GM12872 (cell line): ENCODE data around the gene CHCT1.

Experiments used
- TF ChIP-seq, protein P1 (sequence below): IDR thresholded peaks from 3 replicates; pipeline ENCODE4 v1.5.1; 2011; ENCODE audit warnings: low read depth, mild to moderate bottlenecking, low read length, moderate library complexity; ENCODE audit not compliant: insufficient read depth

CHCT1 gene

DNA sequence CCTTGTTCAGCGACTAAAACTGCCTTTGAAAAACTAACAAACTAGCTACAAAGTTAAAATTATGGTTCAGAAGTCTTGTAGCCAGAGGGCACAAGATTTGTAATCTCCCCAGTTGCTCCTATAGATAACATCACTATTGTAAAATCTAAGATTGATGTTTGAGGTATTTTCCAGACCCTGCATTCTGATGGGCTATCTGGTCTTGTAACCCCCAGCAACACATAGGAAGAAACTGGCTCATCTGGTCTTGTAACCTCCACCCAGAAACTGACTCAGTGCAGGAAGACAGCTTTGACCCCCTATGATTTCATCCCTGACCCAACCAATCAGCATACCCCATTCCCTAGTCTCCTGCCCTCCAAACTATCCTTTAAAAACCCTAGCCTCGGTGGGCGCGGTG is 12.3 kb upstream of the CHCT1 start:
- TF ChIP-seq, protein P1, sequence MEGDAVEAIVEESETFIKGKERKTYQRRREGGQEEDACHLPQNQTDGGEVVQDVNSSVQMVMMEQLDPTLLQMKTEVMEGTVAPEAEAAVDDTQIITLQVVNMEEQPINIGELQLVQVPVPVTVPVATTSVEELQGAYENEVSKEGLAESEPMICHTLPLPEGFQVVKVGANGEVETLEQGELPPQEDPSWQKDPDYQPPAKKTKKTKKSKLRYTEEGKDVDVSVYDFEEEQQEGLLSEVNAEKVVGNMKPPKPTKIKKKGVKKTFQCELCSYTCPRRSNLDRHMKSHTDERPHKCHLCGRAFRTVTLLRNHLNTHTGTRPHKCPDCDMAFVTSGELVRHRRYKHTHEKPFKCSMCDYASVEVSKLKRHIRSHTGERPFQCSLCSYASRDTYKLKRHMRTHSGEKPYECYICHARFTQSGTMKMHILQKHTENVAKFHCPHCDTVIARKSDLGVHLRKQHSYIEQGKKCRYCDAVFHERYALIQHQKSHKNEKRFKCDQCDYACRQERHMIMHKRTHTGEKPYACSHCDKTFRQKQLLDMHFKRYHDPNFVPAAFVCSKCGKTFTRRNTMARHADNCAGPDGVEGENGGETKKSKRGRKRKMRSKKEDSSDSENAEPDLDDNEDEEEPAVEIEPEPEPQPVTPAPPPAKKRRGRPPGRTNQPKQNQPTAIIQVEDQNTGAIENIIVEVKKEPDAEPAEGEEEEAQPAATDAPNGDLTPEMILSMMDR = no peak

DNA sequence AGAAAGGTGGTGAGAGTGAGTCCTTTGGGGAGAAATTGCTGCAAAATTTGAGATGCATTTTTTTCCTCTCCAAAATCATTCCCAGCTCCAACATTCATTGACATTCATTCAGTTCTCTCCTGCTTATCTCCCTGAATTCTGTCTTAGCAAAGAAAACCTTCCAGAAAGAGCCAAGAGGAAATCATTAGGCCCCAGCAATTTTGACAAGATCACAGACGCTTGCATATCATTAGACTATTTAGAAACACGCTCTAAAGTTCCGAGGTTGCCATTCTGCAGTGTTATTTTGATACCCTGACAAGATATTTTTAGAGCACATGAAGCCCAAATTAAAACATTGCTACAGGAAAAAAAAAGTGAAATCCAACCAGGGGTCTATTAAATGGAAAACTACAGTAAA is 9.6 kb upstream of the CHCT1 start:
- TF ChIP-seq, protein P1 = no peak

DNA sequence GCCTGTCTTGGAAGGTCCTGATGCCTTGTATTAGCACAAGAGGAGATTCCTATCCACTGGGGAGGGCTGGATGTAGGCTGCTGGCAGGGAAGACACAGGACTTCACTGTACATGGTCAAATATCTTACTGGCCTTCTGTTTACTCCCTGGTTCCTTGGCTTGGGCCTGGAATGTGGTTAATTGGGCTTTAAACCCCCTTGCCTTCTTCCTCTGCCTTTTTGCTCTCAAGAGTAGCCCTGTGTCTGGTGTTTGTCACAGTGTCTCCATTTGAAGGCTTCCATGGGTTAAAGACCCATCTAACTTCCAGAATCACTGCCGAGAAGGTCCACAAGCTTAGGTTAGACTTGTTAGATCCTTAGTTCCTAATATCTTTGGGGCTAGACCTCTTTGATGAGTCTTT is 7.1 kb upstream of the CHCT1 start:
- TF ChIP-seq, protein P1 = no peak

DNA sequence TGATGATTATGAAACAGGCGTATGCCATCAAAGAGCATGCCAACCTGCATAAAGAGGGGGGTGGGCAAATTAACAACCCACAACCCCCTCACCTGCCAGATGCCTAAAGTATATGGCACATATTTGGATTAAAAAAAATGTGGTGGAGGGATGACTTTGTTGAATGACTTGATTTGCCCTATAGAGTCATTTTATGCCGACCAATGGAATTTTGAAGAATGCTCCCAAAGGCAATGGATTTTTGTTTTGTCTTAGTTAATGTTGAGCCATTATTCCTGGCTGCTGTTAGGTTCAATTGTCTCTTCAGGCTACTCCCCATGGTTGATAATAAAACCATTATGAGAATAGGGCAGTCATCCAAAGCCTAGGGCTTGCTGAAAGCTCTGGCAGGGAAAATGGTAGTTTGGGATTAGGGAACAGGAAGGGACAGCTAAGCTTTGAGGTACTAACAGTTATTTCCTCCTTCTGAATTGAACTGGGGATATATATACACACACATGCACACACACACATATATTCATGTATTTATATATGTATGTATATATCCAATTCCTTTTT is 5.8 kb upstream of the CHCT1 start:
- TF ChIP-seq, protein P1 = no peak

DNA sequence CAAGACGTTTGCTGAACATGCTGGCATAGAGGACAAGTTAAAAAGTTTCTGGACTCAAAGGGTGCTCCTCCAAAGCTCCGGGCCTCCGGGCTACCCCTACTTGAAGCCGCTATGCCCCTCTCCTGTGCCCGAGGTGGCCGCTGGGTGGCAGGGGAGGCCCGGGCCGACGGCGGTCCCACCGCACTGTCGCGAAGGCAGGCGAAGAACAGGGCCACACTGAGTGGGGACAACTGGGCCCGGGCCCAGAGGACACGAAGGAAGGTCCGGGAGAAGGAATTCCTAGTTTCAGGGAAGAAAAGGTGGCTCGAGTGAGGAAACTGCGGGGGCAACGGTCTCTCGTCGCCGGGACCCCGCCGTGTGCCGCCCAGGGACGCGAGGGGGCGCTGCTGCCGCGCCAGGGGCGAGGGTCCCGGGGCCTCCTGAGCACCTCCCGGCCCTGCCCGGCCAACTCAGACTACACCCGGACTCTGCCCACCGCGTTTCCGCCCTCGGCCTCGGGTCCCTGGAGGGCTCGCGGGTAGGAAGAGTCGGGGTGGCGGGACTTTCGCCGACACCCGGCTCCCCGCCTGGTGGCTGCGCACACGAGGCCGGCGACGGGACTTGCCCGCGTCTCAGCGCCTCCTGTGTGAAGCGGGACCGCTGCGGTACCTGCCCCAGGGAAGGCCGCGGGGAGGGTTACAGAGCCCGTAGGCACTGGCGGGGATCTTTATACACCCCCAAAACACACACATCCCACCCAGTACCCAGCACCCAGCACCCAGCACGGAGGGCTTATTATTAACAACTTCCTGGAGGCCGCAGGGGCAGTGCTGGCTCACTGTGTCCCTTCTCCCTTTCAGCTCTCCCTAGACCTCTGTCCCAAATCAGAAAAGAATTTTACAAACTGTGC is 772 bp upstream of the CHCT1 start:
- TF ChIP-seq, protein P1 = peak; percentile 82

DNA sequence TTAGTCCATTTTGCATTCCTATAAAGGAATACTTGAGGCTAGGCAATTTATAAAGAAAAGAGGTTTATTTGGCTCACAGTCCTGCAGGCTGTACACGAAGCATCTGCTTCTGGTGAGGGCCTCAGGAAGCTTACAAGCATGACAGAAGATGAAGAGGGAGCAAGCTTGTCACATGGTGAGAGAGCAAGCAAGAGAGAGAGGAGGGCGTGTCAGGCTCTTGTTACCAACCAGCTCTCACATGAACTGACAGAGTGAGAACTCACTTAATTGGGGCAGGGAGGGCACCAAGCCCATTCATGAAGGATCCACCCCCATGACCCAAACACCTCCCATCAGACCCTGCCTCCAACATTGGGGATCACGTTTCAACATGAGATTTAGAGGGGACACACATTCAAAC is 1.6 kb downstream of the CHCT1 start:
- TF ChIP-seq, protein P1 = no peak

DNA sequence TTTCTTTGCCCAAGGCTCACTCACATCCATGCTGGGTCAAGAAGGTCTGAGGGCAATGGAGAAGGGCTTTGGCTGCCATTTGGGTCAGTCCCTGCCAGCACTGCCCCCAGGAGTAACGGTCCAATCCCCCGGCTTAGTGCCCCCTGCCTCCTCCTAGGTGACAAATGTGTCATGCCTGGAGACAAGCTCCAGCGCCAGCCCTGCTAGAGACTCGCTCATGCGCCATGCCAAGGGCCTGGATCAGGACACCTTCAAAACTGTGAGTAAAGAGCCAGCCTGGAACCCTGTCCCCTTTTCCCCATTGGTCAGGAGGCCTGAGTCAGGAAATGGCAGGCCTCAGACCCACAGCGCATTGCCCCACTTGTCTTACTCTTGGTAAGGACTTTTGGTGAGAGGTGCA is 3.3 kb downstream of the CHCT1 start:
- TF ChIP-seq, protein P1 = no peak
